ENCODE measurements around the gene ATF6.

ATF6 gene

DNA sequence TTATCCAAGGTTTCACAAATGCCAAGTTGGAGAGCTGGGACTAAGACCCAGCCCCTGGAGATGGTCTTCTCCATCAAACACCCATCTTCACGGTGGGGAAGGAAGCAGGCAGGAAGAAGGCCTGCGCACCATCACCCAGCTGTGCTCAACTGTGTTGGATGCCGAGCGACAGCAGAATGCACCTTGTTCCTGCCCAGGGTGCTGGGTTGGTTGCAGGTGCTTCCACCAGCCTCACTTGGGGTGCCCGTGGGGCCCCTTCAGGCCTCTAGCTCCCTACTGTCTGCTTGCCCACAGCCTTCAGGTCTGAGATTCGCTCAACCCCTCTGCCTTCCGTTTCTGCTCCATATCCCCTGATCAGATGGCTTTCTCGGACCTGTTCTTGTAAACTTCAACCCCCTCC, 215.0 kb downstream of the ATF6 start:
- DNase-seq (ENCODE audit: low read depth): no peak
- H3K4me3 ChIP-seq (ENCODE audit: control insufficient read depth, low read depth, low read length): no peak overlapping the region
- TF ChIP-seq CTCF (conservative IDR thresholded peaks at IDR 0.05; ENCODE audit: control insufficient read depth, insufficient read depth, low read depth, low read length): no peak

DNA sequence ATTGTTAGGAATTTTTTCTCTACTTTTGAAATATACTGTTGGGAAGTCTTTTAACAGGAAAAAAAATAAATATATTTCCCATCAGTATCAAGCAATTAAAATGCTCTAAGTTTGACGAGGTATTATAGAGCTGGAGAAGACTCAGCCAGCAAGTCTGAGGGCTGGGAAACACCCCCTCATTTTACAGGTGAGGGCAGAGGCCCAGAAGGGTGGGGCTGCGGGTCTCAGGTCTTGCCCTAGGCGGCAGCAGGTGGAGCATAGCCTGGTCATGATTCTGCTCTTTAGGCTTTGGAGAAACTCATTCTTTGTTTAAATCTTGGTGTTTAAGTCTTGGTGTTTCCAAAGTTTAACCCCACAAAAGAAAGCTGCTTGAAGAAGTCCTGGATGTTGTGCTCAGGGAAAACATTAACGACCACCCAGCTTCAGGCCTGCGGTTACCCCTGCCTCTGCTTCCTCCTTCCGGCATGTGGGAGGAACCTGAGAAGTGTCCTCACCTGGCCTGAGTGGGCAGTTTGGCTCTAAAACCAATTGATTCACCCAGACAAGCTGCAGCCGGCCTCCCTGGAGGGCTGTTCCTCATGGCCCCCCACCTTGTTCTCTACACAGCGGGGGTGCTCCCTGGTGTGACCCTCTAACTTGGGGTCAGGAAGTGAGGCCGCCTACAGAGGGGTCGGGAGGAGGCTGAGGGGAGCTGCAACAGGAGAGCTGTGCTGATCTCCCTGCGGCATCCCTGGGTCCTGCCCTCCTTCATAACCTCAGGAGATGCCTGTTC, 215.8 kb downstream of the ATF6 start:
- no peak overlapping the region for H3K4me3 ChIP-seq (ENCODE audit: control insufficient read depth, low read depth, low read length)
- no peak for TF ChIP-seq CTCF (conservative IDR thresholded peaks at IDR 0.05; ENCODE audit: control insufficient read depth, insufficient read depth, low read depth, low read length)
- no peak for DNase-seq (ENCODE audit: low read depth)

DNA sequence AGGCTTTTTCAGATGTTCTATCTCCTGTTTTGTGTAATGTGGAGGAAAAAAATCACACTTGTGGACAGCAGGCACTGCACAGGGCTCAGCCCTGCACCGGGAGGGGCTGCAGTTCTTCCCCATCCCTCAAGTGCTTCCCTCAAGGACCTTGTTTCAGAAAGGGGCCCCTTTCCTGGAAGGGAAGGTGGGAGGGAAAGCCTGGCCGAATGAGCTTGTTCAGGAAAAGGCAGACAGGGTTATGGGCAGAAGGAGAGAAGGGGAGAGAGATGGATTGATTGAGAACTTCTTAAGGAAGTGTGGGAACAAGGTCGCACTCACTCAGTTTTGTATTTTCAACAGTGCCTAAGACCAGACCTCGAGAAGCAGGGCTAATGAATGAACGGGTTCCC, 216.4 kb downstream of the ATF6 start:
- DNase-seq (ENCODE audit: low read depth): no peak
- H3K4me3 ChIP-seq (ENCODE audit: control insufficient read depth, low read depth, low read length): no peak overlapping the region
- TF ChIP-seq CTCF (conservative IDR thresholded peaks at IDR 0.05; ENCODE audit: control insufficient read depth, insufficient read depth, low read depth, low read length): no peak

DNA sequence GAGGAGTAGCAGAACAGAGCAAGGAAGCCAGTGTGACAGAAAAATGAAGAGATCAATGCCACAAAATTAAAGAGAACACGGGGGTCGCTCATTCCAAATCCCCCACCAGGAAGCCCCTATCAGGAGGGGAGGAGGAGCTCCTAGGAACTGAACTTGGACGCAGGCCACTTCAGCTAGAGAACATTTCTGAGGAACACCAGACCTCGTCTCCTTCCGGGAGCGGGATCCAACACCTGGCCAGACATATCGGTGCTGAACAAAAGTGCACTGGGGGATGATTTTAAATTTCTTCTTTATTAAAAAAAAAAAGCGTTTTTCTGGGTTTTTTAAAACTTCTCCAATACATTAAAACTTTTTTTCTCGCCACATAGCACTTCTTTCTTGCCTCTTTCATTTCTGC, 216.8 kb downstream of the ATF6 start:
- TF ChIP-seq CTCF (conservative IDR thresholded peaks at IDR 0.05; ENCODE audit: control insufficient read depth, insufficient read depth, low read depth, low read length): no peak
- H3K4me3 ChIP-seq (ENCODE audit: control insufficient read depth, low read depth, low read length): no peak overlapping the region
- no peak for DNase-seq (ENCODE audit: low read depth)

GRCh38 chr1:161983725-161984124, 217.6 kb downstream of the ATF6 start:
- no peak overlapping the region for H3K4me3 ChIP-seq (ENCODE audit: control insufficient read depth, low read depth, low read length)
- no peak for DNase-seq (ENCODE audit: low read depth)
- no peak for TF ChIP-seq CTCF (conservative IDR thresholded peaks at IDR 0.05; ENCODE audit: control insufficient read depth, insufficient read depth, low read depth, low read length)

DNA sequence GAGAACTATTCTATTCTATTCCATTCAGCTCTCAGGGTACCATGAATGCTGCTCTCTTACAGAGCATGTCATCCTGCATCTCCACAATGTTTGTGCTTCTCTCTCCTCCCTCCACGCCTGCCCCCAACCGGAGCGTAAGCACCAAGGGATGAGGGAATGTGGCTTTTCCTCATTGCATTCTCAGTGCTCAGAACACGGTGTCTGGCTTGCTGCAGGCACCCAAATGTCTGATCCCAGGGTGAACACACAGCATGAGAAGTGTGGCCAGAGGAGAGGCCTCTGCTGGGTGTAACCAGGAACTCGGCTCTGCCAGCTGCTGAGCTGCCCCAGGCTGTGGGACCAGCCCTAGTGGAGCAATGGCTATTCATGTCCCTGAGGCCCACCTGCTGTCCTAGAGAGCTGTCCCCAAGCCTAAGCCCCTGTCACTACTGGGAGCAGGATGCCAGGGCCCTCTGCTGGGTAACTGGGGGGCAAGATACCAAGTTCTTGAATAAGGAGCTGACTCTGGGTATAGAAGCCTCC, 219.2 kb downstream of the ATF6 start:
- no peak for TF ChIP-seq CTCF (conservative IDR thresholded peaks at IDR 0.05; ENCODE audit: control insufficient read depth, insufficient read depth, low read depth, low read length)
- no peak for DNase-seq (ENCODE audit: low read depth)
- H3K4me3 ChIP-seq (ENCODE audit: control insufficient read depth, low read depth, low read length): no peak overlapping the region
